GM23248 (cell line): ENCODE results near the gene IL1A.

Experiments
- EZH2 ChIP-seq: fragments of 200-600 bp; sonication (generic); IDR thresholded peaks from 2 replicates; pipeline ENCODE4 v1.6.1; 2018; ENCODE audit warnings: antibody characterized with exemption, mild to moderate bottlenecking; ENCODE audit not compliant: insufficient read depth, poor library complexity, severe bottlenecking
- EZH2phosphoT487 ChIP-seq: fragments of 200-600 bp; sonication (generic); IDR thresholded peaks from 2 replicates; pipeline ENCODE4 v1.6.1; 2018; ENCODE audit warnings: antibody characterized with exemption, moderate library complexity, mild to moderate bottlenecking, low read depth; ENCODE audit not compliant: insufficient read depth

DNA sequence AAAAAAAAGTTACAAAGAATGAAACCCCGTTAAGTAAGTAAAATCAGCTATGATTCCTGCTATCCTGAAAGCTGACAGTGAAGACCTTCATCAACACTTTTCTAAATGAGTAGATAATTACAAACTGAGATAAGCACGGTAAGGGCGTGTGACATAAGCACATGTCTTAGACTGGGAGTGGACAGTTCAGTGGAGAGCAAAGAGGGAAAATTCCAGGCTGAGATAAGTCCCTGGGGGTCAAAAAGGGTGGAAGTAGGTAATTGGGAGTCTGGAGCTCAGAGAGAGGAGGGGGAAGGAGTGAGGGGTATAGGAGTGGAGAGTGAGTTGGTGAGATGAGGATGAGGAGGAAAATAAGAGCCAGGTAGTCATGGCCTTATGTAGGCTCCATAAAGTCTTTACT is 4.4 kb upstream of the IL1A start:
- TF ChIP-seq EZH2 = no peak
- TF ChIP-seq EZH2phosphoT487 = no peak
